ENCODE results near the gene IL10.

The IL10 gene

GRCh38 chr1:206800411-206800810 lies 28.1 kb upstream of the IL10 start:
- DNase-seq (ENCODE audit: low read depth), result no peak
- TF ChIP-seq CTCF (conservative IDR thresholded peaks at IDR 0.05; ENCODE audit: low read depth, low read length), result no peak
- no peak overlapping the region for H3K4me3 ChIP-seq (ENCODE audit: low read length)

GRCh38 chr1:206799311-206799710 lies 27.0 kb upstream of the IL10 start:
- no peak overlapping the region for H3K4me3 ChIP-seq (ENCODE audit: low read length)
- no peak for TF ChIP-seq CTCF (conservative IDR thresholded peaks at IDR 0.05; ENCODE audit: low read depth, low read length)
- no peak for DNase-seq (ENCODE audit: low read depth)

GRCh38 chr1:206798384-206798996 lies 26.2 kb upstream of the IL10 start:
- TF ChIP-seq CTCF (conservative IDR thresholded peaks at IDR 0.05; ENCODE audit: low read depth, low read length), result no peak
- no peak for DNase-seq (ENCODE audit: low read depth)
- no peak overlapping the region for H3K4me3 ChIP-seq (ENCODE audit: low read length)

GRCh38 chr1:206797534-206798383 lies 25.5 kb upstream of the IL10 start:
- no peak overlapping the region for H3K4me3 ChIP-seq (ENCODE audit: low read length)
- peak; percentile 79 for TF ChIP-seq CTCF (conservative IDR thresholded peaks at IDR 0.05; ENCODE audit: low read depth, low read length)
- DNase-seq (ENCODE audit: low read depth), result no peak

- no peak for DNase-seq (ENCODE audit: low read depth)
- H3K4me3 ChIP-seq (ENCODE audit: low read length), result no peak overlapping the region
- TF ChIP-seq CTCF (conservative IDR thresholded peaks at IDR 0.05; ENCODE audit: low read depth, low read length), result no peak
Measured at GRCh38 chr1:206796981-206797402, 24.7 kb upstream of the IL10 start.

- no peak for TF ChIP-seq CTCF (conservative IDR thresholded peaks at IDR 0.05; ENCODE audit: low read depth, low read length)
- DNase-seq (ENCODE audit: low read depth), result no peak
- no peak overlapping the region for H3K4me3 ChIP-seq (ENCODE audit: low read length)
Measured at GRCh38 chr1:206796116-206796515, 23.8 kb upstream of the IL10 start.

All from retinal pigment epithelial cell (primary cell).